KG1 (cell line): ENCODE measurements around the gene ARFGAP3.
"Not testable (repeated sequence)": the region's sequence is repeated elsewhere in the genome, so short reads cannot be mapped to it uniquely, and the experiment has no call there.

ENCODE experiments used
- DNase-seq: peaks from one replicate; lab custom pipeline; 2025; lab: John Stamatoyannopoulos, UW

The ARFGAP3 gene

DNA sequence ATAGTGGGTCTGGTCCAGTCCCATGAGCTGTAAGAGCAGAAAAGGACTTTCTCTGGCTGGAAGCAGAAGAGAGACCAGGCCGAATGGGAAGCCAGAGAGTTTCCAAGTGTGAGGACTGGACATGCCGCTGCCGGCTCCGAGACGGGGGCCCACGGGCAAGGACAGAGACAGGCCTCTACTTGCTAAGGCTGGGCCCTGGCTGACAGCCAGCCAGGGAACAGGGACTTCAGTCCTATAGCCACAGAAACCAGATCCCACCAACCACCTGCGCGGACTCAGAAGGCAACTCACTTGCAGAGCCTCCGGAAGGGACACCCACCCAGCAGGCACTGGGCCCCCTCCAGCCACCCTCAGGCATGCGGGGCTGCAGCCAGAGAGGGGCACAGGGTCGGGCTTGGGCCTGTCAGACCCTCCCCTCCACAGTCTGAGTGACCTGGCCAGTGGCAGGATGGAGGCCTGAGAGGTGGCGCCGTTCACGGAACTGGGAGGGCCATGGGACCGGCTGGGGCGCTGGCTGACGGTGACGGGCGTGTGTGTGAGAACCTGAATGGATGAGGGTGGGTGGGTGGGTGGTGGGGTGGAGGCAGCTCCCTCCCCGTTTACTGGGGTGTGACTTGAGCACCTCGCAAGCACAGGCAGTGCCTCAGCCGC, 88.6 kb downstream of the ARFGAP3 start:
- DNase-seq: no peak

DNA sequence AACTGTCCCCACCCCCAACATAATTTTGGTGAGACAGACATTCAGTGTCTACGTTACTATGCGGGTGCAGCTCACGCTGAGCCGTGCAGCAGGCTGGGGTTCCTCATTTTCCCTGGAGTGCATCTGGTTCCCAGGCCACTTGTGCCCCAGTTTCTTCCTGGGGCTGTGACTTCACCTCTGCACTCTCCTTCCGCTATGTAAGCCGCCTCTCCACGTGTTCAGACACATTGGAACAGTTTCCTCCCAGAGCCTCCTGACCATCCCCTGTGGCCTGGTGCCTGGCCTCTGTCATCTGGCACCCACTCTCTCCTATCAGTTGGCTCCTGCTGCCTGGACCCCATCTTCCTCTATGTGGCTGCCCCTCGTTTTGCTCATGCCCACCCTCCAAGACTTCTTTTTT, 90.2 kb downstream of the ARFGAP3 start:
- no peak for DNase-seq

DNA sequence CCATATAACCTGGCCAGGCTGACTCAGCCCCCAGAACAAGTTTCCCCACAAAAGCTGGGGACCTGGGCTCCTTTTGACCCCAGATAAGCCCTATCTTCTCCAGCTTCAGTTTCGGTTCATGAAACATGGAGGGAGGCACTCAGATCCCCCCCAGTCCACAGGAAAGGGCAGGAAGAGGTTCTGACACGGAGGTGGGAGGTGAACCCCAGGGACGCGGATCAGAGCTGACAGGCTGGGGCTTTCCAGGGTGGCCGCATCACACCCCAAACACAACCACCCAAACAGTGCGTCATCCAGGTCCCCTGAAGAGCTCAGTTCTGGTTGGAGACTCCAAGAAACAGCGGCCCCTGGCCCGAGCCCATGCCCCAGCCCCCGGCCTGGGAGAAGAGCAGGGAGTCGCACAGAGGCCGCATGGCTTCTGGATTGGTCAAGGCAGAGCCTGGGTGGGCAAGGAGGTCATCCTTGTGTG, 92.1 kb downstream of the ARFGAP3 start:
- no peak for DNase-seq

DNA sequence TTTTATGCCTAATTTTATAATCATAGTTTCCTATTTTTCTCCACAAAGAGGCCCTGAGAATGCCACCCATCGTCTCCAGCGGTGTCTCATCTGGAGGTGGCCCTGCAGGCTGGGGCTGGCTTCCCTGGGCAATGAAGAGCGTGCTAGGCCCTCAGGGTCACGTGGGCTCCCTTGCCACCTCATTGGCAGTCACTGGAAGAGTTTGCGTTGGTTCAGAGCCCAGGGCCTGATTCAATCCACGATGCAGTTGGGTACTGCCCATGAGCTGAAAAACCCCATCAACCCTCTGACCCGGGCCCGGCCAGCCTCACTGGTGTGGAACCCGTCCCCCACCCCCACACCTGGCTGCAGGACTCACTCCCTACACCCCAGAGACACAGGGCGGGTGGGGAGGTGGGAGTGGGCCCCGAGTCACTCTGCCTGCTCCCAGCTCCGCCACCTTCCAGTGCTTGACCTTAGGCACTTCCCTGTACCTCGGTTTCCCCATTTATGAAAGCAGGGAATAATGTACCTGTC, 93.0 kb downstream of the ARFGAP3 start:
- DNase-seq: no peak

DNA sequence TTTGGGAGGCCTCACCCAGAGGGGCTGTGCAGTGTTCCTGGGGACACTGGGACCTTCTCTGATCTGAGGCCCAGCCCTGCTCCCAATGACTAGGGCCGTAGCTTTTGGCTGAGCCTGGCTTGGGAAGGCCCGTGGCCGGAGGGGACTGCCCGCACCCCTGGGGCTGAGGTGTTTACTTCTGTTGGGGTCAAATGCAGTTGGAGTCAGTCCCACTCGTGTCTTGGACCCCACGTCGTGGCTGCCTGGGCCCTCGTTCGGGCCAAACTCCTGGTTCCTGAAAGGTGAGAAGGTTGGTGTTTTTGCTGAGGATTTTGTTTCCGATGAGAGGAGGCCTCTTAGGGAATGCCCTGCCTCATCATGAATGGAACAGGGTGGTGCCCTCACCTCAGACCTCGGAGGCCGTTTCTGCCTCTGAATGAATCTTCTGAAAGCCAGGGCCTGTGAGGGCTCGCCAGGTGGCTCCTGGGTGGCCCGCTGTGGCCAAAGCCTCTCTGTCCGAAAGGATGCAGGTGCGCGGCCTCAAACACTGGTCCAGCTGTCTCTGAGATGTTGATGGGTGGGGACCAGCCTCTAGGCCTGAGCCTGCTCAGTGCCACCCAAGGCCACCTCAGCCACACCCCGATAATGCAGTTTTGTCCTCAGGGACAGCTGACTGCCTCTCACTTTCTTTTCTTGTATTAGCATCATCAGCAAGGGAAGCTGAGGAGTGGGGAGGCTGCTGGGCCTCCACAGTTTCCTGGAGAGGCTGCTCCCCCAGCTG, 96.1 kb downstream of the ARFGAP3 start:
- DNase-seq: no peak

DNA sequence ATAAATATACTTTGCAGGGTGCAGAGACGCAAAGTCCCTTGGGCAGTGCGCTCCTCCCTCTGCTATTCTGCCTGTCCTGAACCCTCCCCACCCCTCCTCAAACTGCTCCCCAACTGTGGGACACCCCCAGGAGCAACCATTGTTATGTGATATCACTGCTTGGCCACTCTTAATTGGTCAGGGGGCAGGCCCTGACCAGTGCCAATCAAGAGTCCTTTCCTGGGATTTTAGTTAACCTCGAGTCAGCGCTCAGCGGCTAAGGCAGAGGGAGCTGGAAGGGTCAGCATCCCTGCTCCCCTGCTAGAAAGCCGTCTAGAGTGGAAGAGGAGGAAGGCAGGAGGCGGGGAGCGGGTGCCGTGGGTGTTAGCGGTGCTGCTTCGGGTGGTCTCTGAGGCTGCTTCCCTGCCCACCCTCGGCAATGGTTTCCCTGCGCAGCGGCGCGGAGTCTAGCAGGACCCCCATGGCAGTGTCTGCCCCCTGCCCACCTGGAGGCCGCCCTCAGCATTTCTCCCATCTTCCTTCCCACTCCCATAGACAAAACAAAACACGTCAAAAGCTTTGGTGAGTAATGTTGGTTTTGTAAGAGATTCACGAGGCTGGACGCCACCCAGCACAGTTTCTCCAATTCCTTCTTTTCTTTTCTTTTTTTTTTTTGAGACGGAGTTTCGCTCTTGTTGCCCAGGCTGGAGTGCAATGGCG, 98.0 kb downstream of the ARFGAP3 start:
- DNase-seq: no peak

DNA sequence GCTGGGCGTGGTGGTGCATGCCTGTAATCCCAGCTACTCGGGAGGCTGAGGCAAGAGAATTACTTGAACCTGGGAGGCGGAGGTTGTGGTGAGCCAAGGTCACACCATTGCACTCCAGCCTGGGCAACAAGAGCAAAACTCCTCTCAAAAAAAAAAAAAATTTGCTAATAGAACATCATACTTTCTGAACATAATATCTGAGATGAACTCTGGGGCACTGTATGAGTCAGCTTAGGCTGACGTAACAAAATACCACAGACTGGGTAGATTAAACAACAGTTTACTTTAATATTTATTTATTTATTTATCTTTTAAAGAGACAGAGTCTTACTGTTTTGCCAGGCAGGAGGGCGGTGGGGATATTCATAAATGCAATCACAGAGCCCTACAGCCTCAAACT, 101.5 kb downstream of the ARFGAP3 start:
- DNase-seq: not testable (repeated sequence)

DNA sequence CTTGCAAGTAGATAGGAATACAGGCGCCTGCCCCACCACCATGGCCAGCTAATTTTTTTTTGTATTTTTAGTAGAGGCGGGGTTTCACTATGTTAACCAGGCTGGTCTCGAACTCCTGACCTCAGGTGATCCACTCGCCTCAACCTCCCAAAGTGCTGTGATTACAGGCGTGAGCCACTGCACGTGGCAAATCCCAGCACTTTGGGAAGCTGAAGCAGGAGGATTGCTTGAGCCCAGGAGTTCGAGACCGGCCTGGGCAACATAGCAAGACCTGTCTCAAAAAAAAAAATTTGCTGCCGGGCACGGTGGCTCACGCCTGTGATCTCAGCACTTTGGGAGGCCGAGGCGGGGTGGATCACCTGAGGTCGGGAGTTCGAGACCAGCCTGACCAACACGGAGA, 102.0 kb downstream of the ARFGAP3 start:
- DNase-seq: not testable (repeated sequence)

DNA sequence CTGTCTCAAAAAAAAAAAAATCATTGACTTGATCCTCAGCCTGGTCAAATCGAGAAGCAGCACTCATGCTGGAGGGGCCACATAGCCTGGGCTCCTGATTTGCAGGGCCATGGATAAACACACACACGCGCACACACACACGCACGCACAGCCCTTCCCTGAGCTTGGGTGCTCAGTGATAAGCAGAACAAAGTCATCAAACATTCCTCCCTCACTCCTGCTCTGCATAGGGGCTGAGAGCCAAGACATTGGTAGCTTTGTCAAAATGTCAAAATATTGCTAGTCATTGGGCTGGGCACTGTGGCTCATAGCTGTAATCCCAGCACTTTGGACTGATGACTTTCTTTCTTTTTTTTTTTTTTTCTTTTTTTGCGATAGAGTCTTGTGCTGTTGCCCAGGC, 102.4 kb downstream of the ARFGAP3 start:
- no peak for DNase-seq

DNA sequence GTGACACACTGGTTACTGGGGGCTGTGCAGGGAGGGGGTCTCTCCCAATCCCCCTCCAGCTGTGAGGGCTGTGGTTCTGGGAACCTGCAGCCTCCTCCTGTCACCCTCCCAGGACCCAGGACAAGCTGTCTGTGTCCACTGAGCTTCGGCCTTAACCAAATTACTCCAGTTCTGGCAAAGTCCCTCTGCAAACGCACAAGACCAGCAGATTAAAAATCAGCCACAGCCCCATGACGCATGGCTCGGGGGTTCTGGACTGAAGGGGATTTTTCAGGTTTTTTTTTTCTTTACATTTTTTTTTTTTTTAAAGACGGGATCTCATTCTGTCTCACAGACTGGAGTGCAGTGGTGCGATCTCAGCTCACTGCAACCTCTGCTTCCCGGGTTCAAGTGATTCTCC, 104.2 kb downstream of the ARFGAP3 start:
- no peak for DNase-seq

DNA sequence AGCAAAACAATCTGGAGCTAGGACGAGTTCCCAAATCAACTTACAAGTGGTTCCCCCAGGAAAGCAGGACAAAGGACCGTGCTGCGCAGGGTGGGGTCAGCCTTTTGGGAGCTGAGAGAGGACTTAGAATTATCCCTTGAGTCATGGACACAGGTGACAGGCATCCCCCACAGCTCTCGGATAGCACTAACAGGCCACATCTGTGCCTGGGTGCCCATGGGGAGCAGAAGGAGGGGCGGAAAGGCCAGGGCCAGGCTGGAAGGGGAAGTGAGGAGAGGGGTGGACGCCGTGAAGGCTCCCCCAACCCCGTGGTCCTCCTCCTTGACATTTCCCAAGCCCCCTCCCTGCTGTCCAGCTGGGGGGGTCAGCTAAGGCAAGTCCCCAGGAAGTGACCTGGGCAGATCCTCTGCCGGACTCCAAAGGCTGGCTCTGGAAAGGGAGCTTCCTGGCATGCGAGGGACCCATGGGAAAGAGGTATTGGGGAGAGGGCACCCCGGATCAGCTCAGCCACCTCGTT, 104.8 kb downstream of the ARFGAP3 start:
- no peak for DNase-seq

DNA sequence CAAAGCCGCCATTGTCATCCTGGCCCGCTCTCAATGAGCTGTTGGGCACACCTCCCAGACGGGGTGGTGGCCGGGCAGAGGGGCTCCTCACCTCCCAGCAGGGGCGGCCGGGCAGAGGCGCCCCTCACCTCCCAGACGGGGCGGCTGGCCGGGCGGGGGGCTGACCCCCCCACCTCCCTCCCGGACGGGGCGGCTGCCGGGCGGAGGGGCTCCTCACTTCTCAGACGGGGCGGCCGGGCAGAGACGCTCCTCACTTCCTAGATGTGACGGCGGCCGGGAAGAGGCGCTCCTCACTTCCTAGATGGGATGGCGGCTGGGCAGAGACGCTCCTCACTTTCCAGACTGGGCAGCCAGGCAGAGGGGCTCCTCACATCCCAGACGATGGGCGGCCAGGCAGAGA, 106.7 kb downstream of the ARFGAP3 start:
- DNase-seq: not testable (repeated sequence)

DNA sequence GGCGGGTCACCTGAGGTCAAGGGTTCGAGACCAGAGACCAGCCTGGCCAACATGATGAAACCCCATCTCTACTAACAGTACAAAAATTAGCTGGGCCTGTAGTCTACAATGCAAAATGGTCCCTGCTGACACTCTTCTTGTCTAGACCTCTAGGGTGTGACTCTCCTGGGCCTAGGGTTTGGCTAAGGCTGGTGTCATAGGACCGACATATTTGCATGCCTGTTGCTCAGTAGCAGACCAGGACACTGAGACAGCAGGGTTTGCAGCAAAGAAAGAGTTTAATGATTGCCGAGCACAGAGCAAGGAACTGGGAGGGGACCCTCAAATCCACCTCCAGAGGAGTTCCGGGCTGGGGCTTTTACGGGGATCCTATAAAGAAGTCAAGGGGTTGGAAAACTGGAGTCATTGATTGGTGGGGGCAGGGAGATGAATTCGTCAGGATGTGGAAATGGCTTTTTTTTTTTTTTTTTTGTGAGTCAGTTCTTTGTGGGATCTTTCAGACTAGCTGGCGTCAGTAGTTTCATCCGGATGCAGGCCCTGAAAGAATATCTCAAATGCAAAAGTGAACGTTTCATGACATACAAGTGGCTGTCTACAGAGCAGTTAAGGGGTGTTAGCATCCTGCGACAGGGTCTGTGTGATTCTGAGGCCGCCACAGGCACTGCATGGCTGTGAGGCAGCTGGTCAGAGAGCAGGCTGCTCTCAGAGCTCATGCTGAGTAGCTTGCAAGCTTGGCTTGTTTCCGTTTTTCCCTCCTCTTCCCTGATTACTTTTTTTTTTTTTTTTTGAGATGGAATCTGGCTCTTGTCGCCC, 109.2 kb downstream of the ARFGAP3 start:
- no peak for DNase-seq
